H1 (cell line): ENCODE results near the gene LMTK2. TPM values are rescaled to one million over a fixed set of nuclear protein-coding genes. Genes with fewer than 3 reads are reported as not detected.

ENCODE experiments used
- CTCF ChIA-PET: fragments of 300-600 bp; sonication (Branson Sonifier 250); formaldehyde crosslinking; loops from one replicate; lab custom pipeline; 2021; ENCODE audit not compliant: partially characterized antibody; lab: Charles Lee
- POLR2A ChIA-PET: fragments of 300-600 bp; sonication (Branson Sonifier 250); formaldehyde crosslinking; loops from one replicate; lab custom pipeline; 2021; ENCODE audit warnings: inconsistent platforms; ENCODE audit not compliant: partially characterized antibody; lab: Charles Lee
- DNase-seq, 2 experiments: peaks; one replicate each; pipeline versions ENCODE4 v3.0.0 to v3.0.0-alpha.2; 2010 to 2022; ENCODE audit warnings: low spot score in 2 of 2, low read depth in 1 of 2, mixed read lengths in 1 of 2
- FAIRE-seq: peaks from 2 replicates; lab custom pipeline; 2011; peaks lifted over from hg19 to GRCh38; lab: Jason Lieb, UNC
- H2AFZ ChIP-seq: 2 replicates; pipeline ENCODE4 v1.8.1; 2012; ENCODE audit warnings: low read length, inconsistent platforms
- H2AK5ac ChIP-seq: 2 replicates; pipeline ENCODE4 v1.6.1; 2013; ENCODE audit warnings: low read depth, low read length
- H2BK120ac ChIP-seq: replicated peaks from 2 replicates; pipeline ENCODE3; 2013; ENCODE audit warnings: low read depth, low read length, inconsistent platforms
- H2BK12ac ChIP-seq: 2 replicates; pipeline ENCODE4 v1.6.1; 2013; ENCODE audit warnings: low read depth, low read length
- H2BK15ac ChIP-seq: 2 replicates; pipeline ENCODE4 v1.6.1; 2013; ENCODE audit warnings: low read length
- H2BK20ac ChIP-seq: 2 replicates; pipeline ENCODE4 v1.6.1; 2013; ENCODE audit warnings: low read length
- H2BK5ac ChIP-seq: 2 replicates; pipeline ENCODE4 v1.6.1; 2013; ENCODE audit warnings: low read depth, low read length
- H3K14ac ChIP-seq: 2 replicates; pipeline ENCODE4 v1.6.1; 2013; ENCODE audit warnings: inconsistent platforms; ENCODE audit not compliant: insufficient read length
- H3K18ac ChIP-seq: 2 replicates; pipeline ENCODE4 v1.6.1; 2013; ENCODE audit warnings: low read length; ENCODE audit errors: extremely low read depth
- H3K23ac ChIP-seq: 2 replicates; pipeline ENCODE4 v1.6.1; 2013; ENCODE audit warnings: inconsistent platforms; ENCODE audit not compliant: insufficient read length
- H3K23me2 ChIP-seq: 2 replicates; pipeline ENCODE4 v1.6.1; 2013; ENCODE audit warnings: low read depth, low read length
- H3K27ac ChIP-seq: 2 replicates; pipeline ENCODE4 v1.6.1; 2011; ENCODE audit warnings: low read depth, low read length, inconsistent platforms
- H3K27me3 ChIP-seq, 4 experiments: replicated peaks in 1 of 4; 1 replicate in 1 of 4; 2 replicates in 3 of 4; pipeline versions ENCODE4 v1.6.1 to v1.8.1; 2011 to 2013; ENCODE audit warnings: low read length in 3 of 4, mild to moderate bottlenecking in 3 of 4, inconsistent platforms in 2 of 4, mixed read lengths in 2 of 4, moderate library complexity in 1 of 4; ENCODE audit not compliant: control insufficient read depth in 3 of 4, insufficient read depth in 3 of 4; ENCODE audit errors: extremely low read depth in 1 of 4
- H3K36me3 ChIP-seq, 4 experiments: 2 replicates each; pipeline versions ENCODE4 v1.6.1 to v1.8.1; 2011 to 2013; ENCODE audit warnings: mild to moderate bottlenecking in 4 of 4, low read length in 3 of 4, moderate library complexity in 2 of 4, control low read depth in 1 of 4, inconsistent platforms in 1 of 4; ENCODE audit not compliant: insufficient read depth in 4 of 4, control insufficient read depth in 2 of 4
- H3K4ac ChIP-seq: replicated peaks from 2 replicates; pipeline ENCODE3; 2013; ENCODE audit warnings: low read length, low read depth, mixed read lengths, inconsistent platforms; ENCODE audit not compliant: insufficient read length
- H3K4me1 ChIP-seq, 4 experiments: replicated peaks in 1 of 4; 1 replicate in 1 of 4; 2 replicates in 3 of 4; pipeline versions ENCODE4 v1.6.1 to v1.8.1; 2011 to 2013; ENCODE audit warnings: low read length in 3 of 4, inconsistent platforms in 2 of 4, mixed read lengths in 1 of 4; ENCODE audit not compliant: insufficient read depth in 4 of 4, control insufficient read depth in 3 of 4
- H3K4me2 ChIP-seq, 2 experiments: 2 replicates each; pipeline versions ENCODE4 v1.6.1 to v1.8.1; 2011 to 2013; ENCODE audit warnings: low read depth in 2 of 2, low read length in 2 of 2, control low read depth in 1 of 2, inconsistent platforms in 1 of 2, mild to moderate bottlenecking in 1 of 2; ENCODE audit not compliant: insufficient read depth in 1 of 2
- H3K4me3 ChIP-seq, 4 experiments: fragments of 200-600, 300-600 bp in 1 of 4; sonication (generic), shearing (Covaris generic), sonication (Bioruptor Twin) in 1 of 4; 2 replicates each; pipeline versions ENCODE4 v1.5.1 to v1.8.1; 2011 to 2016; ENCODE audit warnings: low read length in 4 of 4, low read depth in 3 of 4, control low read depth in 2 of 4, inconsistent platforms in 2 of 4, mild to moderate bottlenecking in 2 of 4, mixed read lengths in 1 of 4, moderate library complexity in 1 of 4; ENCODE audit not compliant: insufficient read depth in 2 of 4; ENCODE audit errors: extremely low read depth in 1 of 4
- H3K56ac ChIP-seq: replicated peaks from 2 replicates; pipeline ENCODE3; 2013; ENCODE audit warnings: low read depth, mild to moderate bottlenecking, mixed read lengths, low read length, inconsistent platforms; ENCODE audit not compliant: insufficient read length
- H3K79me1 ChIP-seq: 2 replicates; pipeline ENCODE4 v1.6.1; 2013; ENCODE audit warnings: low read depth, low read length, control low read depth
- H3K79me2 ChIP-seq, 2 experiments: 2 replicates each; pipeline versions ENCODE4 v1.6.1 to v1.8.1; 2012 to 2013; ENCODE audit warnings: low read length in 2 of 2, mild to moderate bottlenecking in 2 of 2, inconsistent platforms in 1 of 2; ENCODE audit not compliant: insufficient read depth in 2 of 2, control insufficient read depth in 1 of 2
- H3K9ac ChIP-seq, 4 experiments: replicated peaks in 1 of 4; 1 replicate in 1 of 4; 2 replicates in 3 of 4; pipeline versions ENCODE4 v1.6.1 to v1.8.1; 2011 to 2013; ENCODE audit warnings: low read depth in 3 of 4, low read length in 3 of 4, control low read depth in 2 of 4, mild to moderate bottlenecking in 2 of 4, moderate library complexity in 2 of 4, inconsistent platforms in 1 of 4; ENCODE audit errors: extremely low read depth in 1 of 4
- H3K9me3 ChIP-seq, 2 experiments: 2 replicates each; pipeline versions ENCODE4 v1.6.1 to v1.8.1; 2012 to 2013; ENCODE audit warnings: mild to moderate bottlenecking in 2 of 2, moderate library complexity in 2 of 2, control low read depth in 1 of 2, inconsistent platforms in 1 of 2, low read depth in 1 of 2, low read length in 1 of 2, mixed read lengths in 1 of 2; ENCODE audit not compliant: insufficient read depth in 2 of 2
- H4K20me1 ChIP-seq, 2 experiments: replicated peaks in 1 of 2; 2 replicates each; pipeline versions ENCODE3 to v1.8.1; 2011 to 2013; ENCODE audit warnings: inconsistent platforms in 2 of 2, low read length in 2 of 2, mild to moderate bottlenecking in 1 of 2; ENCODE audit not compliant: insufficient read depth in 2 of 2, control insufficient read depth in 1 of 2
- H4K5ac ChIP-seq: 2 replicates; pipeline ENCODE4 v1.6.1; 2013; ENCODE audit warnings: low read length, low read depth, mixed read lengths, inconsistent platforms; ENCODE audit not compliant: insufficient read length
- H4K8ac ChIP-seq: 2 replicates; pipeline ENCODE4 v1.8.0; 2013; ENCODE audit warnings: mild to moderate bottlenecking, moderate library complexity, low read length, inconsistent platforms; ENCODE audit not compliant: insufficient read depth; ENCODE audit errors: extremely low read depth
- H4K91ac ChIP-seq: replicated peaks from 2 replicates; pipeline ENCODE3; 2013; ENCODE audit warnings: low read length, mixed read lengths, inconsistent platforms; ENCODE audit not compliant: insufficient read length
- BRCA1 ChIP-seq: IDR thresholded peaks from 2 replicates; pipeline ENCODE4 v1.6.1; 2012; ENCODE audit warnings: low read depth, low read length, improper control_type of control experiment
- CBX5 ChIP-seq: fragments of 300-800, 300-1000 bp; sonication (generic); IDR thresholded peaks from 2 replicates; pipeline ENCODE4 v1.7.1; 2016; ENCODE audit warnings: antibody characterized with exemption, low read length, low read depth
- SAP30 ChIP-seq: fragments of 300-600 bp; sonication (generic); IDR thresholded peaks from 2 replicates; pipeline ENCODE4 v1.7.1; 2012; ENCODE audit warnings: low read length, moderate library complexity, mild to moderate bottlenecking, inconsistent platforms; ENCODE audit not compliant: insufficient read depth, insufficient replicate concordance
- WGBS, 2 experiments: shearing (Covaris generic) in 1 of 2; methylation state at CpG; one replicate each; pipeline versions ENCODE4 v1.1.6 to v1.1.7; 2013 to 2015; ENCODE audit warnings: low lambda C conversion rate in 2 of 2, mixed read lengths in 2 of 2, inconsistent platforms in 1 of 2, low coverage in 1 of 2, missing lambda C conversion rate in 1 of 2; ENCODE audit not compliant: insufficient replicate concordance in 2 of 2, insufficient coverage in 1 of 2, insufficient read length in 1 of 2; ENCODE audit errors: extremely low coverage in 1 of 2, missing lambda C conversion rate in 1 of 2; 5-methylcytosine and 5-hydroxymethylcytosine counted together
- polyA plus RNA-seq, 7 experiments: library from polyadenylated mRNA; depleted of rRNA in 3 of 7; stranded (reverse) in 5 of 7; unstranded in 2 of 7; fragments of >200 nt in 5 of 7; fragments of 200-250 nt in 2 of 7; gene quantifications; 1 replicate in 5 of 7; 2 replicates in 1 of 7; 4 replicates in 1 of 7; pipeline versions ENCODE4 v1.2.1 to v1.2.3, GENCODE V29; 2011 to 2013; ENCODE audit warnings: missing spikeins in 2 of 7, mixed read lengths in 2 of 7
- total RNA-seq: library from RNA; stranded (reverse); fragmentation: NEBNext Ultra II Directional; extraction: Animal tissue kit (Norgen Biotek cat#: 25700); gene quantifications from 2 replicates; pipeline ENCODE4 v1.2.1, GENCODE V29; 2021

Gene LMTK2
- total and polyA plus RNA-seq, 2 of the 8 experiments (the other 6 are each of a cell fraction or from before 2014, with no cell fraction given) = 9.7 to 30.7 TPM

DNA sequence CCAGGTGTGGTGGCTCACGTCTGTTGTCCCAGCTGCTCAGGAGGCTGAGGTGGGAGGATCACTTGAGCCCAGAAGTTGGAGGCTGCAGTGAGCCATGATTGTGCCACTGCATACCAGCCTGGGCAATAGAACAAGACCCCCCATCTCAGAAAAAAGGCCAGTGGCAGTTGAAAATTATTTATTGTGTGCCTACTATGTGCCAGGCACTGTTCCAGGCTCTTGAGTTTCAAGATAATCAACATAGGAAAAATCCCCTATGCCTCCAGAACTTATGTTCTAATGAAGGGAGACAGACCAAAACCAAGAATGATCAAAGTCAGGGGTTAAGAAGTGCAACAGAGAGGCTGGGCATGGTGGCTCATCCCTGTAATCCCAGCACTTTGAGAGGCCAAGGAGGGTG lies 42.4 kb upstream of the LMTK2 start:
- no peak for FAIRE-seq
- no peaks in the 10 kb centered on the region for H3K79me1 ChIP-seq
- TF ChIP-seq BRCA1 (no peak), CBX5 (no peak), SAP30 (no peak)

More for the DNA sequence above, 42.4 kb upstream of the LMTK2 start:
- POLR2A ChIA-PET = no interaction called here
- Histone ChIP-seq H4K91ac (no peak overlapping the region), H4K20me1 (no peaks in the 10 kb centered on the region), H3K27ac (no peak overlapping the region), H3K23me2 (no peaks in the 10 kb centered on the region), H3K4ac (no peak overlapping the region), H3K27me3 (no peaks in the 10 kb centered on the region), H3K4me3 (no peak overlapping the region), H2BK120ac (no peak overlapping the region), H4K8ac (no peak overlapping the region), H2AK5ac (no peak overlapping the region), H4K5ac (no peak overlapping the region), H3K23ac (no peak overlapping the region), H2BK12ac (no peak overlapping the region), H2BK5ac (no peak overlapping the region), H2AFZ (no peak overlapping the region), H3K4me1 (no peaks in the 10 kb centered on the region), H3K79me2 (no peaks in the 10 kb centered on the region), H2BK20ac (no peak overlapping the region), H2BK15ac (no peak overlapping the region), H3K4me2 (no peak overlapping the region), H3K14ac (no peak overlapping the region), H3K9ac (no peak overlapping the region), H3K36me3 (no peaks in the 10 kb centered on the region), H3K56ac (no peak overlapping the region), H3K9me3 (peaks cover 3 to 11% of the 10 kb centered on the region in 2 experiments; a peak in 2 of 4 replicates), H3K18ac (no peak overlapping the region)
- DNase-seq = no peak
- CTCF ChIA-PET = interaction anchor here (1.5 kb wide), 1 partner anchor 104 kb away, joined by 3 read pairs; no protein-coding TSS in a partner anchor
- 80% methylated on average over 1 of the region's 1 CpG; no CpG with 5 or more reads in 1 of the 2 experiments for WGBS, 2 experiments
